Activated CD8-positive, alpha-beta memory T cell treated with anti-CD3 and anti-CD28 coated beads, Interleukin-2, amount 10 ng/mL, durations not matched to agents 7 days and 5 days (primary cell): ENCODE data around the gene CLK2. TPM values are rescaled to one million over a fixed set of nuclear protein-coding genes. Genes with fewer than 3 reads are reported as not detected.
"Not testable (repeated sequence)": the region's sequence is repeated elsewhere in the genome, so short reads cannot be mapped to it uniquely, and the experiment has no call there.

Experiments
- ATAC-seq: fragments of 150-1000 bp; cut with Tn5 transposase; one replicate; pipeline ENCODE4 v1.10.0; 2021; ENCODE audit warnings: moderate library complexity
- CTCF ChIA-PET: fragments of 350-600 bp; sonication (Branson Sonifier 250); formaldehyde crosslinking; loops from one replicate; lab custom pipeline; 2021; ENCODE audit warnings: antibody characterized with exemption; lab: Charles Lee
- DNase-seq: peaks from one replicate; pipeline ENCODE4 v3.0.0-alpha.2; 2020
- H3K27ac Mint-ChIP-seq: one replicate; pipeline ENCODE4 v1.8.0; 2021; ENCODE audit warnings: mild to moderate bottlenecking, mixed read lengths
- H3K27me3 Mint-ChIP-seq: one replicate; pipeline ENCODE4 v1.8.0; 2021; ENCODE audit warnings: mixed read lengths
- H3K36me3 Mint-ChIP-seq: one replicate; pipeline ENCODE4 v1.8.0; 2021; ENCODE audit warnings: mild to moderate bottlenecking, mixed read lengths
- H3K4me1 Mint-ChIP-seq: one replicate; pipeline ENCODE4 v1.8.0; 2021; ENCODE audit warnings: mixed read lengths
- H3K4me3 Mint-ChIP-seq: one replicate; pipeline ENCODE4 v1.8.0; 2021; ENCODE audit warnings: mild to moderate bottlenecking, moderate library complexity, mixed read lengths
- H3K9me3 Mint-ChIP-seq: one replicate; pipeline ENCODE4 v1.8.0; 2022; ENCODE audit warnings: low read depth, mixed read lengths
- total RNA-seq, 2 experiments: library from RNA; stranded (reverse); gene quantifications; one replicate each; pipeline ENCODE4 v1.2.3, GENCODE V29; 2021

CLK2 gene
- total RNA-seq, 2 experiments from 2014 or later = 94.8 to 108 TPM

DNA sequence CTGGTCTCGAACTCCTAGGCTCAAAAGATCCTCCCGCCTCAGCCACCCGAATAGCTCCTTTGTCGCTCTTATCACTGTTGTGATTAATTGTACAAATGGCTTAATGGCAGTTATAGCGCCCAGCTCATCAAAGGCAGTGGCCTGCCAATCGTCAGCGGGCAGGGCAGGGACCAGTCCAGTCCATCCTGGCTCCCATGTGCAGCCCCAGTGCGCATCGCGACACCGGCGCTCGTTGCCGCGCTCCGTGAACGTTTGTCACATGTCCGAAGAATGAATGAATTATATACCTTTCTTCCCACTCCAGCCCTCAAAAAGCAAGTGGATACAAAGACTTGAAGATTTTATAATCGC, 46.4 kb downstream of the CLK2 start:
- CTCF ChIA-PET = interaction anchor here (0.6 to 6.8 kb wide), 15 partner anchors 9 to 393 kb away, joined by 3 to 77 read pairs (median 6); partner anchors contain the start of genes KRTCAP2, MTX1 and THBS3
- no peaks in the 10 kb centered on the region for H3K9me3 Mint-ChIP-seq
- DNase-seq = peak; percentile 77
- peaks cover 4% of the 10 kb centered on the region for H3K36me3 Mint-ChIP-seq
- H3K4me3 Mint-ChIP-seq = peak overlapping the region; percentile 98
- H3K4me1 Mint-ChIP-seq = peaks cover 41% of the 10 kb centered on the region
- peak; percentile 43 for ATAC-seq
- H3K27me3 Mint-ChIP-seq = no peaks in the 10 kb centered on the region
- peak overlapping the region; percentile 98 for H3K27ac Mint-ChIP-seq

- Mint-ChIP-seq H3K9me3 (no peaks in the 10 kb centered on the region), H3K36me3 (peaks cover 4% of the 10 kb centered on the region), H3K27ac (peak overlapping the region; percentile 98), H3K27me3 (no peaks in the 10 kb centered on the region), H3K4me1 (peaks cover 41% of the 10 kb centered on the region), H3K4me3 (peak overlapping the region; percentile 98)
- CTCF ChIA-PET = interaction anchor here (0.6 to 6.8 kb wide), 16 partner anchors 10 to 394 kb away, joined by 3 to 77 read pairs (median 6); partner anchors contain the start of genes KRTCAP2, MTX1 and THBS3
- ATAC-seq = peak; percentile 46
- peak; percentile 91 for DNase-seq
Observed at GRCh38 chr1:155226188-155226909, 47.0 kb downstream of the CLK2 start.

DNA sequence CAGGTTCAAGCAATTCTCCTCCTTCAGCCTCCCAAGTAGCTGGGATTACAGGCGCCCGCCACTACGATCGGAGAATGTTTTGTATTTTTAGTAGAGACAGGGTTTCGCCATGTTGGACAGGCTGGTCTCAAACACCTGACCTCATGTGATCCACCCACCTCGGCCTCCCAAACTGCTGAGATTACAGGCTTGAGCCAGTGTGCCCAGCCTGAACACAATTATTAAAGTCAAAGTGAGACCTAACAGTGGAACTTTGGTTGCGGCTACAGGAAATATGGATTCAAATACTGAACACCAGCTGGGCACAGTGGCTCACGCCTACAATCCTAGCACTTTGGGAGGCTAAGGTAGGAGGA, 47.9 kb downstream of the CLK2 start:
- H3K4me3 Mint-ChIP-seq = peak overlapping the region; percentile 98
- CTCF ChIA-PET = interaction anchor here (0.8 to 6.8 kb wide), 9 partner anchors 17 to 134 kb away, joined by 3 to 77 read pairs (median 8); partner anchors contain the start of genes KRTCAP2, MTX1 and THBS3
- peak overlapping the region; percentile 98 for H3K27ac Mint-ChIP-seq
- H3K36me3 Mint-ChIP-seq, DNase-seq, H3K27me3 Mint-ChIP-seq, H3K9me3 Mint-ChIP-seq, ATAC-seq: not testable (repeated sequence)
- H3K4me1 Mint-ChIP-seq = peaks cover 47% of the 10 kb centered on the region

DNA sequence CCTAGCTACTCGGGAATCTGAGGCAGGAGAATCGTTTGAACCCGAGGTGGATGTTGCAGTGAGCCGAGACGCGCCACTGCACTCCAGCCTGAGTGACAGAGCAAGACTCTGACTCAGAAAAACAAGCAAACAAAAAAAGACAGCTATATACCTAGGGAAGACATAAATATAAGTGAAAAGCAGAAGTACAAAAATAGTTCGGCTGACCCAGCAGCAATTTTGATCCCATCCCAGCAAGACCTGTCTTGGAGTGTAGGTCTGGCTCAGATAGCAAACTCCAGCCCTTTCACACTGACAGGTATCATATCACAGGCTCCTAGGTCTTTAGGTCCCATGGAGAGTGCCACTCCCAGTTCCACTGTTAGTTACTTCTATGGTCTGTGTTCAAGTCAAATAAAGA, 50.3 kb downstream of the CLK2 start:
- CTCF ChIA-PET = interaction anchor here (1.3 to 6.8 kb wide), 3 partner anchors 15 to 55 kb away, joined by 3 to 77 read pairs (median 3); partner anchors contain the start of genes MTX1 and THBS3

DNA sequence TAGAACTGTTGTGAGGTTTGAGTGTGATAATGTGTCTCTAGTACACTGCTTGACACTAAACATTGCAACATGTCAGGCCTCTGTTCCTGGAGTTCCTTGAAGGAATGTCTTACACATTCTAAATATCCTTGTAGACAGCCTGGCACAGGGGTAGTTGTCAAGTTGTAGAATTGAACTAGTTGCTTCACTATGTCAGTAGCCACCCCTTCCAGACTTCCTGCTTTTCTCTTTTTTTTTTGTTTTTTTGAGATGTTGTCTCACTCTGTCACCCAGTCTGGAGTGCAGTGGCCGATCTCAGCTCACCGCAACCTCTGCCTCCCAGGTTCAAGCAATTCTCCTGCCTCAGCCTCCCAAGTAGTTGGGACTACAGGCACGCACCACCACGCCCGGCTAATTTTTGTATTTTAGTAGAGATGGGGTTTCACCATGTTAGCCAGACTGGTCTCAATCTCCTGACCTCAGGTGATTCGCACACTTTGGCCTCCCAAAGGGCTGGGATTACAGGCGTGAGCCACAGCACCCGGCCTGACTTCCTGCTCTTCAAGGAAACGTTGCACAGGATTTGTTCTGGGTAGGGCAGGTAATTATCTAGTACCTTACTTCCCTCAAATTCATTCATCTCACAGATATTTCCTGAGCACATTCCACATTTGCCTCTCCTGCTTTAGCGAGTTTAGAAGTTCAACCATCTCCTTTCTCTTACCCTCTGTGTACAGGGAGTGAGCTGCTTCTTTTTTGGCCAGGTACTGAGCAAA, 52.9 kb downstream of the CLK2 start:
- not testable (repeated sequence) for DNase-seq, H3K4me3 Mint-ChIP-seq, ATAC-seq, H3K36me3 Mint-ChIP-seq, H3K27me3 Mint-ChIP-seq, H3K9me3 Mint-ChIP-seq
- Mint-ChIP-seq H3K4me1 (peaks cover 38% of the 10 kb centered on the region), H3K27ac (peak overlapping the region; percentile 80)
- CTCF ChIA-PET = interaction anchor here (2.8 kb wide), 1 partner anchor 13 kb away, joined by 9 read pairs; the partner anchor contains the start of genes MTX1 and THBS3

More for the DNA sequence above, 50.3 kb downstream of the CLK2 start:
- Mint-ChIP-seq H3K9me3 (no peaks in the 10 kb centered on the region), H3K27ac (no peak overlapping the region), H3K36me3 (peaks cover 4% of the 10 kb centered on the region), H3K27me3 (no peaks in the 10 kb centered on the region), H3K4me1 (peaks cover 61% of the 10 kb centered on the region), H3K4me3 (no peak overlapping the region)
- no peak for ATAC-seq
- DNase-seq = no peak

GRCh38 chr1:155219592-155220031, 53.7 kb downstream of the CLK2 start:
- ATAC-seq (peak; percentile 53), DNase-seq (peak; percentile 63)
- peaks cover 39% of the 10 kb centered on the region for H3K4me1 Mint-ChIP-seq
- no peaks in the 10 kb centered on the region for H3K9me3 Mint-ChIP-seq
- H3K27me3 Mint-ChIP-seq = no peaks in the 10 kb centered on the region
- H3K4me3 Mint-ChIP-seq = no peak overlapping the region
- H3K36me3 Mint-ChIP-seq = peaks cover 3% of the 10 kb centered on the region
- CTCF ChIA-PET = interaction anchor here (2.2 to 2.8 kb wide), 2 partner anchors 12 to 31 kb away, joined by 9 to 13 read pairs; partner anchors contain the start of genes MTX1 and THBS3
- H3K27ac Mint-ChIP-seq = peak overlapping the region; percentile 80

DNA sequence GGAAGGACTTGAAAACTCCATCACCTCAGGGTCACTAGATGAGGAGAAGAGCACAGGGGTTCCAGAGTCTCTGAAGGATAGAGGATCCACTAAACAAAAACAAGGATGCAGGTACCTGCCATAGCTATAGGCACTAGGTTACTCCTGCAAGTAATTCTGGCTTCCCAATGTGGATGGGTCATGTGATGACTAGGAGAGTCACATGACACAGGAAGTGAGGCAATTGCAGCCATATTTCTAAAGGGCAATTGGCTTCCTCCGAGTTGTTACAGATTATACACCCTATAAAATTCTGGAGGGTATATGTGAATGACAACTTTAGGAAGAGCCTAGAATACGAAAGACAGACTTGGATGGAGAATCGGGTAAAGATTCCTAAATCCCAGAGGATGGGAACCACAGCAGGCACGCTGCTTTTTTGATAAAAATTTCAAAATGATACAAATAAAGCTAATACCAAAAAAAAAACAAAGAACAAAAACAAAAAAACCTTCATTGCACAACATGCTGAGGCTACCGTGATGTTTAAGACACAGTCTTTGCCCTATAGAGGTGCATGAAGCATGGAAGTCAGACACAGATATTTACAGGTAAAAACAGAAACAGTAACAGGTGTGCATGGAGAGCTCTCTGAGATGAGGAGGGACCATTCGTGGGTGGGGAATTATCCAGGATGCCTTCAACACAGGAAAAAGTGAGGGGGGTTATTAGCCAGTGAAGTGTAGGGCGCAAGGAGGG, 54.3 kb downstream of the CLK2 start:
- Mint-ChIP-seq H3K4me1 (peaks cover 37% of the 10 kb centered on the region), H3K27me3 (no peaks in the 10 kb centered on the region), H3K36me3 (peaks cover 3% of the 10 kb centered on the region), H3K4me3 (no peak overlapping the region), H3K27ac (peak overlapping the region; percentile 80), H3K9me3 (no peaks in the 10 kb centered on the region)
- no peak for DNase-seq
- CTCF ChIA-PET = interaction anchor here (0.8 to 2.8 kb wide), 3 partner anchors 12 to 32 kb away, joined by 3 to 13 read pairs (median 9); partner anchors contain the start of genes MTX1 and THBS3
- peak; percentile 44 for ATAC-seq

- CTCF ChIA-PET = interaction anchor here (1.9 kb wide), 1 partner anchor 21 kb away, joined by 6 read pairs; no protein-coding TSS in a partner anchor
- not testable (repeated sequence) for H3K27me3 Mint-ChIP-seq, DNase-seq
Observed at GRCh38 chr1:155214702-155215101, 58.6 kb downstream of the CLK2 start.

More at GRCh38 chr1:155214702-155215101, 58.6 kb downstream of the CLK2 start:
- H3K36me3 Mint-ChIP-seq, H3K9me3 Mint-ChIP-seq, H3K4me3 Mint-ChIP-seq: not testable (repeated sequence)
- peak overlapping the region; percentile 76 for H3K27ac Mint-ChIP-seq
- H3K4me1 Mint-ChIP-seq = peaks cover 34% of the 10 kb centered on the region
- peak; percentile 43 for ATAC-seq

Other genes starting within 250 kb of the CLK2 start
- under 1 TPM; 0.09 to 0.29 TPM for gene DCST2, start 239.7 kb downstream of the CLK2 start, total RNA-seq
- gene DCST1, start 239.7 kb downstream of the CLK2 start, total RNA-seq = not detected
- gene ADAM15, start 222.2 kb downstream of the CLK2 start, total RNA-seq = 10 to 100 TPM; 41.7 to 47.5 TPM
- gene EFNA4, start 209.8 kb downstream of the CLK2 start, total RNA-seq = 1 to 10 TPM; 3.8 to 5.3 TPM
- 1 to 10 TPM; 1.9 to 2.8 TPM for gene EFNA3, start 194.7 kb downstream of the CLK2 start, total RNA-seq
- not detected for gene EFNA1, start 145.6 kb downstream of the CLK2 start, total RNA-seq
- gene SLC50A1, start 137.7 kb downstream of the CLK2 start, total RNA-seq = 10 to 100 TPM; 39.8 to 41.2 TPM
- 10 to 100 TPM; 54.2 to 57.0 TPM for gene DPM3, start 133.0 kb downstream of the CLK2 start, total RNA-seq
- 100 to 1,000 TPM; 166 to 177 TPM for gene KRTCAP2, start 100.2 kb downstream of the CLK2 start, total RNA-seq
- gene TRIM46, start 99.7 kb downstream of the CLK2 start, total RNA-seq = 10 to 100 TPM; 11.2 to 16.1 TPM
- gene THBS3, start 65.6 kb downstream of the CLK2 start, total RNA-seq = 10 to 100 TPM; 14.3 to 23.5 TPM
- gene MTX1, start 64.8 kb downstream of the CLK2 start, total RNA-seq = 10 to 100 TPM; 39.0 to 48.6 TPM
- gene ENTREP3, start 18.0 kb downstream of the CLK2 start, total RNA-seq = 10 to 100 TPM; 30.7 to 32.3 TPM
- 100 to 1,000 TPM in 1 of 2 experiments, 10 to 100 TPM in 1; 82.0 to 108 TPM for gene SCAMP3, start 11.1 kb downstream of the CLK2 start, total RNA-seq
- 1 to 10 TPM; 5.4 to 6.1 TPM for gene HCN3, start 4.0 kb upstream of the CLK2 start, total RNA-seq
- not detected for gene PKLR, start 27.9 kb upstream of the CLK2 start, total RNA-seq
- gene FDPS, start 35.4 kb upstream of the CLK2 start, total RNA-seq = 100 to 1,000 TPM; 329 to 406 TPM
- gene RUSC1, start 47.4 kb upstream of the CLK2 start, total RNA-seq = 10 to 100 TPM; 29.1 to 33.2 TPM